ENCODE data around the gene HOXA10.

HOXA10 gene

GRCh38 chr7:27152816-27153442, 21.2 kb downstream of the HOXA10 start:
- in situ Hi-C loops (cut with HindIII; ENCODE audit: low pct_ligation_motif_present, low pct_unique_long_range_greater_than_20kb, low sequenced_read_pairs), result no loop called here
- no peak for DNase-seq

GRCh38 chr7:27151931-27152815, 21.9 kb downstream of the HOXA10 start, which contains the start of gene HOXA3:
TSS of gene HOXA3 (minus strand) at chr7:27152583. CDS start at chr7:27110640, 41,943 bp downstream.
- DNase-seq, result peak; percentile 69
- in situ Hi-C loops (cut with HindIII; ENCODE audit: low pct_ligation_motif_present, low pct_unique_long_range_greater_than_20kb, low sequenced_read_pairs), result no loop called here

- peak; percentile 24 for DNase-seq
- in situ Hi-C loops (cut with HindIII; ENCODE audit: low pct_ligation_motif_present, low pct_unique_long_range_greater_than_20kb, low sequenced_read_pairs), result no loop called here
Measured at GRCh38 chr7:27151341-27151930, 22.7 kb downstream of the HOXA10 start.

- DNase-seq, result peak; percentile 93
- in situ Hi-C loops (cut with HindIII; ENCODE audit: low pct_ligation_motif_present, low pct_unique_long_range_greater_than_20kb, low sequenced_read_pairs), result no loop called here
Measured at GRCh38 chr7:27150568-27151340, 23.4 kb downstream of the HOXA10 start.

GRCh38 chr7:27149842-27150567, 24.1 kb downstream of the HOXA10 start:
- in situ Hi-C loops (cut with HindIII; ENCODE audit: low pct_ligation_motif_present, low pct_unique_long_range_greater_than_20kb, low sequenced_read_pairs), result no loop called here
- peak; percentile 53 for DNase-seq

DNA sequence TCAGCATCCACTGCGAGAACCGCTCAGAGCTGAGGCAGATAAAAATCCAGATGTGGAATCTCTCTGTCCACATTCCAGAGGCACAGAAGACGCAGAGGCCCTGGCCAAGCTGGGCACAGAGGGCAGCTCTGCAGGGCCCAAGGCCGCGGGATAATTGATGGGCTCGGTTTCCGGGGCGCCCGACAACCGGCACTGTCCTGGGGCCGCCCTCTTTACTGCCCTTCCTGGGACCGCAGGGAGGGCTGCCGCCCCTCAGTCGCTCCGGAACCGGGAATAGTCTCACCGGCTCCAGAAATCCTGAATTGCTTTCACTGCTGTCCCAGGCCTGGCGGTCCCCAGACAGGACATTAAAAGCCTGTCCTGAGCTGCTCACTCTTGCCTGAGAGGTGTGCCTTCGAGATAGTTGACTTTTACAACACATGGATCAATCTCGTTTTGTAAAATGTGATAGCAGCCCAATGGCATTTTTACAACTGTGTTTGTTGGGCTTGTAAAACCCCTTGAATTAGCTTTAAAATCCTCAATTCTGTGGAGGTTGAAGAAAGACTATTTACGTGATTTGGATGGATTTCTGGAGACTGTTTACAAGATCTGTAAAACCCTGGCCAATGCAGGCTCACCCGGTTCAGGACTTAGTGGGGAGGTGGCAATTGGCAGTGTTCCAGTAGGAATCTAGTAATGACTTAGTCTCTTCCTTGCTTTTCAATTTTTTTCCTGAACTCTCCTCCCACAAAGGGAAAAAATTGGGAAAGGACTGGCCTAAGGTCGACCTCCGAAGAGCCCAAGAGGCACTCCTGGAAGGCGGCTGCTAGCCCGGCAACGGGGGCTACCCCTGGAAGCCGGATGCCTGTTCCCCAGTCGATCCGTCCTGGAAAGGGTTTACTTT, 25.1 kb downstream of the HOXA10 start:
- peak; percentile 40 for DNase-seq
- in situ Hi-C loops (cut with HindIII; ENCODE audit: low pct_ligation_motif_present, low pct_unique_long_range_greater_than_20kb, low sequenced_read_pairs), result no loop called here

DNA sequence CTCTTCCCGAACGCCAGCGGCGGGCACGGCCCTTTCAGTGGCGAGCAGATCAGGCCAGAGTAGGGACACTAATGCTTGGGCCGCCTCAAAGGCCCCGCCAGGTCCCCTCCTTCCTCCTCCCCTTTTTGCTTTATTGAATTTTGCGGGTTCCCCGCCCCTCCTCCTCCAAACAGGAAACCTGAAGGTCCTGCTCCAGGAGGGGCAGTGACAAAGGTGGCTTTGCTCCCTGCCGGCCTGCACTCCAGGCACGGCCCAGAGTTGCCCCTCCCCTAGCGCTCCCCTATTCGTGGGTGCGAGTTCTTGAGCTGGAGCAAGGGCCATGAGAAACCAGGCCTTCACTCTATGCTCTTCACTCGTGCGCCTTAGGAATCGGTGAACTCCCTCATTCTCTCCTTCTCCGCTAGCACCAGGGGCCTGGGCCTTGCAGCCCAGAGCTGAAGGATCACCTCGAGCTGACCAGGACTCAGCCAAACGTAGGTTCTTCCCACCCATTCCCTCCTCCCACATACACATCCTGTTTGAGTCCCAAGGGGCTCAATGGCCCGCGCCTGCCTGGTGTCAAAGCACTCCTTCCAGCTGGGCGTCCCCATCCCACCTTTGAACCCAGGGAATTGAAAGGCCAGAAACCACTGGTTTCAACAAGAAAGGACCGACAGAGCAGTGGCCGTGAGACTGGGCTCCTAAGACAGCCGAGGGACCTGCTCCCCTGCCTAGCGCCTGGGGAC, 25.9 kb downstream of the HOXA10 start:
- DNase-seq, result peak; percentile 52
- in situ Hi-C loops (cut with HindIII; ENCODE audit: low pct_ligation_motif_present, low pct_unique_long_range_greater_than_20kb, low sequenced_read_pairs), result no loop called here

DNA sequence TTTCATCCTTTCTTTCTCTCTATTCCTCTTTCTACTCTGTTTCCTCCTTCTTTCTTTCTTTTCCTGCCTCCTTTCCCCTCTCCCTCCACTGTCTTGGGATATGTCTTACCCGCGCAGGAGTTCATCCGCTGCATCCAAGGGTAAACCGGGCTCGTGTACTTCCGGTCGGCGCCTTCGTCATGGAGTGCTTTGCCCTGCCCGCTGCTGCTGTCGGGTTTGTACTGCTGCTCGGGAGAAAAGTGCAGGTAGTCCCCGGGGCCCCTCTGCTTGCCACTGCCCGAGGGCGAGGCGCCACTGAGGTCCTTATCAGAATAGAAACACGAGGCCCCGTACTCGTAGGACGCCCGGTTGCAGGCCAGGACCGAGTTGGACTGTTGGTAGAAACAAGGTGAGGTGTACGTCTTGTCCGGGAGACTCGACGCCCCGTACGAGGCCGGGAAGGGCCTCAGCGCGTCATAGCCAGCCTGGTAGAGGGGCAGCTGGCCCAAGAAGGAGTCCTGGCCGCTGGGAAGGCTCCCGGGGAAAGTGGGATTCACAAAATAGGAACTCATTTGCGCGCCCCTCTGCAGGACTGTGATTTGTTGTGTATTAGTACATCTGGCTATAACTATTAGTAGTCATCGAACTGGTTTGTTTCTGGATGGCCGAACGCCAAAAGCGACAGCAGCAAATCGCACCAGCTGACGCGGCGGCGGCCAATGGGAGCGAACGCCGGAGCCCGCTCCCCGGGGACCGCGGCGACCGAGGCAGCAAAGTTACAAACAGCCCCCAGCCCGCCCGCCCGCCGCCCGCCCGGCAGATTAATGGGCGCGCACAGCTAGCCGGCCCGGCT, 26.7 kb downstream of the HOXA10 start, which contains the start of gene HOXA6:
TSS of gene HOXA6 (minus strand) at position 576 of the 832 bp plus-strand sequence. CDS start at position 551, 25 bp downstream.
- in situ Hi-C loops (cut with HindIII; ENCODE audit: low pct_ligation_motif_present, low pct_unique_long_range_greater_than_20kb, low sequenced_read_pairs), result no loop called here
- no peak for DNase-seq

DNA sequence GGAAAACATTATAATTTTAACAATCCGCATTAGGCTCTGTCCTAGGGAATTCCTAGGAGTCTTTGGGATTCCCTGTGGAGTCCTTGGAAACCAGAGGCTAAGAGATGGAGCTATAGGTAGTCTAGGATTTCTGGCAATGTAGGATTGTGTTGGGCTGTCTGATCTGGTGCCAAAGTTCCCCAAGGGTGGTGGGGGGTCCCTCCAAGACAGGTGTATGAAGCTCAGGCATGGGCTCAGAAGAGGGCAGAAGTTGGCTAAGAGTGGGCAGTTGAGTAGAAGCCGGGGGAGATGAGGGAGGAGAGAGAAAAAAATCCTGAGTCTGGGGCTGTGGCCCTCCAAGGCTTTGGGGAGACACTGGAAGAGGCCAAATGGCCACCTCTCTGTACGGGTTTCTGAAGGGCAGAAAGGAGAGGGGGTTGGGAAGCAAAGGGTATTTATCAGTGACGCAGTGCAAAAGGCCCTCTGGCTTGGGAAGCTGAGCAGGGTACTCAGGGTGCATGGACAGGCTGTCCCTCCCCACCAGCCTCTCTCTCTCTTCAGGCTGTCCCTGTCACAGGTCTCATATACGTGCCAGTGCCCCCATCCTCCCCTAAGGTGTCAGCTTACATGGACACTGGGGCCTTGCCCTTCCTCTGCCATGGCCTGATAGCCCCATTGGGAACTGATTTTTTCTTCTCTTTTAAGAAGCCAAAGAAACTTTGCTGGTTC, 27.5 kb downstream of the HOXA10 start:
- in situ Hi-C loops (cut with HindIII; ENCODE audit: low pct_ligation_motif_present, low pct_unique_long_range_greater_than_20kb, low sequenced_read_pairs), result no loop called here
- no peak for DNase-seq

DNA sequence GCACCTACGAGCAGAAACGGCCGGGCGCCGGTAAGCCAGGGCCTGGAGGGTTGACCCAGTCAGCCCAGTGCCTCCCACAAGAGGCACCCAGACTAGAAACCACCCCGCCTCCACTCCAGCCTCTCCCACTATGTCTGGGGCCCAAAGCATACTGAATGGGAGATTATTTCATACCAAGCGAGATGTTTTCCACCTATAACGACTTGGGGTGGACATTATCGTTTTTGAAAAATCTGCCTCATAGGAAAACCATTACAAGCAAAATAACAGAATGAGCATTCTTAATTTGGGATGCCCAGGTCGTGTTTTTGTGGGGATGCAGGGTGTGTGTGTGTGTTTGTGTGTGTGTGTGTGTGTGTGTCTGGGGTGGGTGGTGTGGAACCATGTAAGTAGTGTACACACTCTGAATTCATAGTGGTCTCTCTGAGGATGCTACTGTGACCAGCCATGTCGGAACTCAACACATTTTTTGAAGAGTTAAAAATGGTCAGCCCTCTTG, 28.2 kb downstream of the HOXA10 start:
- DNase-seq, result no peak
- in situ Hi-C loops (cut with HindIII; ENCODE audit: low pct_ligation_motif_present, low pct_unique_long_range_greater_than_20kb, low sequenced_read_pairs), result no loop called here

DNA sequence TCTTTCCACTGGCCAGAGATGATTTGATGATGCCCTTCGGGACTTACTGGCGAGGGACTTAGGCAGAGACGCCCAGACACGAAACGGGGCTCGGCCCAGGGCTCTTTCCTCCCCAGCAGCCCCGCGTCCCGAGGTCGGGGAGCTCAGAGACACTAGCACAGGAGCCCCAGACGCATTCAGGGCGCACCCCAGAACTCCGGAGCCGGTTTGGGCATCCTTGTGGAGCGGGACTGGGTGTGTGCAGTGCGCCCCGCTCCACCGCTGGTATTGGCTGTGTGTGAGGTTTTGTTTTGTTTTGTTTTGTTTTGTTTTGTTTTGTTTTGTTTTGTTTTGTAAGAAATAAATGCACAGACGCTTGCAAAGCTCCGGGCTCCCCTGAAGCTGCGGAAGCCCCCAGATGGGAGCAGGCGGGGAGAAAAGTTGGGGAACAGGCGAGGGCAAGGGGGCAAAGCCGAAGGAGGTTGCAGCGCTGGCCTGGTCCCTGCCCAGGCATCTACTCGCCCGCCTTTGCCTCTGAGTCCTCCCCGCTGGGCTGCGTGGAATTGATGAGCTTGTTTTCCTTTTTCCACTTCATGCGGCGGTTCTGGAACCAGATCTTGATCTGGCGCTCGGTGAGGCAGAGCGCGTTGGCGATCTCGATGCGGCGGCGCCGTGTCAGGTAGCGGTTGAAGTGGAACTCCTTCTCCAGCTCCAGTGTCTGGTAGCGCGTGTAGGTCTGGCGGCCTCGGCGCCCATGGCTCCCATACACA, 28.8 kb downstream of the HOXA10 start:
- in situ Hi-C loops (cut with HindIII; ENCODE audit: low pct_ligation_motif_present, low pct_unique_long_range_greater_than_20kb, low sequenced_read_pairs), result no loop called here
- no peak for DNase-seq

DNA sequence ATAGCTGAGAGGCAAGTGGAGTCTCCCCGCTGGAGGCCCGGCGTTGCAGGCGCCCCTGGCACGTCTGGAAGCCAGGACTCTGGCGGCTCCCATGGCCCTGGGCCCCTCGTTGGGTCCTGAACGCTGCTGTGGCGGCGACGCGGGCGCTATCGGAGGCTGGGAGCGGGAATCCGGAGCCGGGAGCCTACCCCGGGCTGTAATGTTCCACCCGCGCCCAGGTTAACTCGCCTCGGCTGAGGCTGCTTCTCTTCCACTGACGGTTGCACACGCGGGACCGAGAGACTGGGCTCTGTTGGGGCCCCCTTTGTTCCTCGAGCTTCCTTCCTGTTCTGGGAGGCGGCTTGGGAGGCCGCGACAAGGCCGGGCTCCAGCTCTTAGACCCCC, 29.3 kb downstream of the HOXA10 start:
- no peak for DNase-seq
- in situ Hi-C loops (cut with HindIII; ENCODE audit: low pct_ligation_motif_present, low pct_unique_long_range_greater_than_20kb, low sequenced_read_pairs), result no loop called here

DNA sequence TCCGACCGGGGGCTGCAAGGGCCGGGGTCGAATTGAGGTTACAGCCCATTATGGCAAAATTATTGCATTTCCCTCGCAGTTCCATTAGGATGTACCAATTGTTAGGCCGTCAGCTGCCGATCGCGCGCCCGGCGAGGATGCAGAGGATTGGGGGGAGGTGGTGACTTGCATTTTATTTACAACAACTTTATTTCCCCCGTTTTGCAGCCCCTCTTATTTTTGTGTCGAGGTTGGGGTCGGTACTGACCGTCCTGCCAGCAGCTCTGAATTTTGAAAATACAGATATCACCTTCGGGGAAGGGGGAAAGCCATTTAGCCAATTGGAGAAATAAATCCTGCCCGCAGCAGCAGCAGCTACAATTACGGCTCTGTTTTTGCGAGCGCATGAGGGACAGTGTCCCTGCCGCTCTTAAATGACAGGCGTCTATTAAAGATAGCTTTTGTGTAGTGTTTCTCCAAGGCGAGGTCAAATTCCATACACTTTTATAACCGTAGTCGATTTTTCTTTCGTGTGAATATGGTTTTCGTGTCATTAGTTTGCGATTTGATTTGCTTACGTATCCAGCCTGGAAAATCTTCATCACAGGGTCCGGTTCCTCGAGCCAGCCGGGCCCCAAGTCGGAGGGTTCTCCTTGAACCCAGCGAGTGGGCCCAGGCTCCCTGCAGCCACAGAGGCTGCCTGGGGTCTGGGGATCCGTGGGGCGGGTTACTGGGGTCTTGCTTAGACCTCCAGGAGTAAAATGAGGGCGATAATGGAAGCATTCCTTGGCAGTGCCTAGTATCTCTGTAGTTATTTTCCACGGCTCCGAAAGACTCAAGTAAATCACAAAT, 30.0 kb downstream of the HOXA10 start:
- in situ Hi-C loops (cut with HindIII; ENCODE audit: low pct_ligation_motif_present, low pct_unique_long_range_greater_than_20kb, low sequenced_read_pairs), result no loop called here

More for the DNA sequence above, 30.0 kb downstream of the HOXA10 start:
- DNase-seq, result no peak
